Breast epithelium (tissue), 3 donors: ENCODE results near the gene NRBF2.

Experiments used
- POLR2A ChIP-seq: fragments of 450-650 bp; IDR thresholded peaks from one replicate; pipeline ENCODE4 v1.6.1; 2016; ENCODE audit warnings: antibody characterized with exemption, mild to moderate bottlenecking, moderate library complexity
- POLR2AphosphoS5 ChIP-seq, 3 donors: sonication (generic); formaldehyde crosslinking; IDR thresholded peaks; one replicate each; pipeline ENCODE4 v1.6.1; 2017; ENCODE audit warnings: antibody characterized with exemption in 3 of 3
- TF ChIP-seq, protein P1 (sequence below), 3 donors: fragments of 450-650 bp; IDR thresholded peaks; one replicate each; pipeline ENCODE4 v1.5.1; 2016 to 2017; ENCODE audit warnings: antibody characterized with exemption in 3 of 3, mild to moderate bottlenecking in 3 of 3, moderate library complexity in 3 of 3

DNA sequence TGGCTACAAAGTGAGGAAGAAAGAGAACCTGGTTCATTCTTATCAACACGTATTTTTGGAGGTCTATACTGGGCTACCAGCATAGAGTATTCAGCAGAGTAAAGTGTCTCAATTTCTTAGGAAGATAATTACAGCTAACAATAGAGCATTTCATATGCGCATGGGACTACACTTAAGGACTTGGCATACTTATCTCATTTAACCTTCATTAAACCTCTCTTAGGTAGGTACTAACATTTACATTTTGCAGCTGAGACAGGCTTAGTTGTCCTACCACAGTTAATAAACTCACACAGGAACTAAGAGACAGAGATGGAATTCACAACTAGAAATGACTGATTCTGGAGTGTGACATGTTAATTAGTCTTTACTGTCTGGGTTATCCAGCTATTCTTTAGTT is 66.6 kb downstream of the NRBF2 start:
- TF ChIP-seq, protein P1, sequence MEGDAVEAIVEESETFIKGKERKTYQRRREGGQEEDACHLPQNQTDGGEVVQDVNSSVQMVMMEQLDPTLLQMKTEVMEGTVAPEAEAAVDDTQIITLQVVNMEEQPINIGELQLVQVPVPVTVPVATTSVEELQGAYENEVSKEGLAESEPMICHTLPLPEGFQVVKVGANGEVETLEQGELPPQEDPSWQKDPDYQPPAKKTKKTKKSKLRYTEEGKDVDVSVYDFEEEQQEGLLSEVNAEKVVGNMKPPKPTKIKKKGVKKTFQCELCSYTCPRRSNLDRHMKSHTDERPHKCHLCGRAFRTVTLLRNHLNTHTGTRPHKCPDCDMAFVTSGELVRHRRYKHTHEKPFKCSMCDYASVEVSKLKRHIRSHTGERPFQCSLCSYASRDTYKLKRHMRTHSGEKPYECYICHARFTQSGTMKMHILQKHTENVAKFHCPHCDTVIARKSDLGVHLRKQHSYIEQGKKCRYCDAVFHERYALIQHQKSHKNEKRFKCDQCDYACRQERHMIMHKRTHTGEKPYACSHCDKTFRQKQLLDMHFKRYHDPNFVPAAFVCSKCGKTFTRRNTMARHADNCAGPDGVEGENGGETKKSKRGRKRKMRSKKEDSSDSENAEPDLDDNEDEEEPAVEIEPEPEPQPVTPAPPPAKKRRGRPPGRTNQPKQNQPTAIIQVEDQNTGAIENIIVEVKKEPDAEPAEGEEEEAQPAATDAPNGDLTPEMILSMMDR (IDR thresholded peaks at IDR 0.05) = no peak
- TF ChIP-seq POLR2A (no peak), POLR2AphosphoS5 (IDR thresholded peaks at IDR 0.05) (no peak)
